Vagina (tissue), 2 donors: ENCODE data around the gene PASD1. TPM values are rescaled to one million over a fixed set of nuclear protein-coding genes. Genes with fewer than 3 reads are reported as not detected.

Source experiments
- DNase-seq, 2 donors: peaks; one replicate each; pipeline ENCODE4 v3.0.0-alpha.2; 2017; ENCODE audit errors: extremely low spot score in 2 of 2
- H3K27ac ChIP-seq: fragments of 200-600 bp; sonication (generic); one replicate; pipeline ENCODE4 v1.5.1; 2019
- H3K27me3 ChIP-seq: fragments of 200-600 bp; sonication (generic); one replicate; pipeline ENCODE4 v1.5.1; 2019
- H3K36me3 ChIP-seq, 2 donors: fragments of 200-600 bp; sonication (generic); one replicate each; pipeline ENCODE4 v1.5.1; 2017 to 2019
- H3K4me1 ChIP-seq: fragments of 200-600 bp; sonication (generic); one replicate; pipeline ENCODE4 v1.5.1; 2019
- H3K4me3 ChIP-seq, 2 donors: fragments of 200-600 bp; sonication (generic); 1 replicate in 1 of 2; 2 replicates in 1 of 2; pipeline ENCODE4 v1.5.1; 2016 to 2019
- H3K9me3 ChIP-seq: fragments of 200-600 bp; sonication (generic); one replicate; pipeline ENCODE4 v1.5.1; 2019
- POLR2A ChIP-seq, 2 donors: fragments of 450-650 bp; IDR thresholded peaks; one replicate each; pipeline ENCODE4 v1.6.1; 2017; ENCODE audit warnings: antibody characterized with exemption in 2 of 2, mild to moderate bottlenecking in 2 of 2, moderate library complexity in 2 of 2
- POLR2AphosphoS5 ChIP-seq, 2 donors: sonication (generic); formaldehyde crosslinking; IDR thresholded peaks; one replicate each; pipeline ENCODE4 v1.9.0; 2017; ENCODE audit warnings: antibody characterized with exemption in 2 of 2, mild to moderate bottlenecking in 2 of 2, low read depth in 1 of 2; ENCODE audit not compliant: insufficient read depth in 1 of 2
- intact Hi-C: fragments of 100-400 bp; cut with DNase I; formaldehyde crosslinking; loops from one replicate; pipeline ENCODE4 v1.15.1; 2023
- total RNA-seq: library from RNA; depleted of rRNA; stranded (reverse); fragments of >200 nt; gene quantifications from one replicate; pipeline ENCODE4 v1.2.3, GENCODE V29; 2016
- TF ChIP-seq, protein P1 (sequence below), 3 experiments: fragments of 450-650 bp in 2 of 3; fragments of 200-600 bp in 1 of 3; sonication (generic) in 1 of 3; IDR thresholded peaks; one replicate each; pipeline ENCODE4 v1.5.1; 2017 to 2019; ENCODE audit warnings: antibody characterized with exemption in 3 of 3, mild to moderate bottlenecking in 2 of 3, moderate library complexity in 2 of 3

Gene PASD1
- total RNA-seq, 1 donor from 2014 or later: not detected

DNA sequence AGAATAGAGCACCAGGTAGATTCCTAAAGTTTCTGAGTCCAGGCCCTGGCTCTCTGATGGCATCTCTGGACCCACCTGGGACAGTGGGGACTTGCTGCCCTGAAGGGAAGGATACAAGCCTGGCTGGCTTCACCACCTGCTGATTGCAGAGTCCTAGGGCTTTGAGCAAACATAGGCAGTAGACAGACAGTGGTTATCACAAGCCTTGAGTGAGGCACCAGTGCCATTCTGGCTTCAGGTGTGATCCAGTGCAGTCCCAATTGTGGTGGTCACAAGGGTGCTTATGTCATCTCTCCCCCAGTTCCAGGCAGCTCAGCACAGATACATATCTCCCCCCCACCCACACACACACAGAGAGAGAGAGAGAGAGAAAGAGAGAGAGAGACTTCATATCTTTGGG lies 125.2 kb downstream of the PASD1 start:
- H3K27ac ChIP-seq: no peak overlapping the region
- DNase-seq: no peak
- H3K27me3 ChIP-seq: no peaks in the 10 kb centered on the region
- no peaks in the 10 kb centered on the region for H3K9me3 ChIP-seq
- TF ChIP-seq POLR2AphosphoS5 (IDR thresholded peaks at IDR 0.05; ENCODE audit: insufficient read depth in 1 of 2, low read depth in 1 of 2): no peak
- TF ChIP-seq, protein P1, sequence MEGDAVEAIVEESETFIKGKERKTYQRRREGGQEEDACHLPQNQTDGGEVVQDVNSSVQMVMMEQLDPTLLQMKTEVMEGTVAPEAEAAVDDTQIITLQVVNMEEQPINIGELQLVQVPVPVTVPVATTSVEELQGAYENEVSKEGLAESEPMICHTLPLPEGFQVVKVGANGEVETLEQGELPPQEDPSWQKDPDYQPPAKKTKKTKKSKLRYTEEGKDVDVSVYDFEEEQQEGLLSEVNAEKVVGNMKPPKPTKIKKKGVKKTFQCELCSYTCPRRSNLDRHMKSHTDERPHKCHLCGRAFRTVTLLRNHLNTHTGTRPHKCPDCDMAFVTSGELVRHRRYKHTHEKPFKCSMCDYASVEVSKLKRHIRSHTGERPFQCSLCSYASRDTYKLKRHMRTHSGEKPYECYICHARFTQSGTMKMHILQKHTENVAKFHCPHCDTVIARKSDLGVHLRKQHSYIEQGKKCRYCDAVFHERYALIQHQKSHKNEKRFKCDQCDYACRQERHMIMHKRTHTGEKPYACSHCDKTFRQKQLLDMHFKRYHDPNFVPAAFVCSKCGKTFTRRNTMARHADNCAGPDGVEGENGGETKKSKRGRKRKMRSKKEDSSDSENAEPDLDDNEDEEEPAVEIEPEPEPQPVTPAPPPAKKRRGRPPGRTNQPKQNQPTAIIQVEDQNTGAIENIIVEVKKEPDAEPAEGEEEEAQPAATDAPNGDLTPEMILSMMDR (IDR thresholded peaks at IDR 0.05): no peak
- no peak for TF ChIP-seq POLR2A (IDR thresholded peaks at IDR 0.05)
- intact Hi-C loops: no loop called here
- no peaks in the 10 kb centered on the region for H3K4me1 ChIP-seq
- H3K36me3 ChIP-seq: no peaks in the 10 kb centered on the region
- H3K4me3 ChIP-seq: no peak overlapping the region

GRCh38 chrX:151692825-151693224 lies 129.3 kb downstream of the PASD1 start:
- H3K4me1 ChIP-seq: peaks cover 11% of the 10 kb centered on the region
- no peaks in the 10 kb centered on the region for H3K36me3 ChIP-seq
- no peak for DNase-seq
- intact Hi-C loops: no loop called here
- H3K27me3 ChIP-seq: no peaks in the 10 kb centered on the region
- no peaks in the 10 kb centered on the region for H3K9me3 ChIP-seq
- H3K27ac ChIP-seq: no peak overlapping the region
- no peak overlapping the region for H3K4me3 ChIP-seq
- TF ChIP-seq POLR2AphosphoS5 (IDR thresholded peaks at IDR 0.05; ENCODE audit: insufficient read depth in 1 of 2, low read depth in 1 of 2) (no peak), POLR2A (IDR thresholded peaks at IDR 0.05) (no peak)
- TF ChIP-seq, protein P1 (IDR thresholded peaks at IDR 0.05): no peak

GRCh38 chrX:151694121-151694520 lies 130.6 kb downstream of the PASD1 start:
- Histone ChIP-seq H3K9me3 (no peaks in the 10 kb centered on the region), H3K4me1 (peaks cover 11% of the 10 kb centered on the region), H3K27ac (no peak overlapping the region), H3K4me3 (no peak overlapping the region), H3K27me3 (no peaks in the 10 kb centered on the region), H3K36me3 (no peaks in the 10 kb centered on the region)
- TF ChIP-seq, protein P1 (IDR thresholded peaks at IDR 0.05): no peak
- no peak for TF ChIP-seq POLR2A (IDR thresholded peaks at IDR 0.05)
- no peak for TF ChIP-seq POLR2AphosphoS5 (IDR thresholded peaks at IDR 0.05; ENCODE audit: insufficient read depth in 1 of 2, low read depth in 1 of 2)
- no peak for DNase-seq
- intact Hi-C loops: no loop called here

DNA sequence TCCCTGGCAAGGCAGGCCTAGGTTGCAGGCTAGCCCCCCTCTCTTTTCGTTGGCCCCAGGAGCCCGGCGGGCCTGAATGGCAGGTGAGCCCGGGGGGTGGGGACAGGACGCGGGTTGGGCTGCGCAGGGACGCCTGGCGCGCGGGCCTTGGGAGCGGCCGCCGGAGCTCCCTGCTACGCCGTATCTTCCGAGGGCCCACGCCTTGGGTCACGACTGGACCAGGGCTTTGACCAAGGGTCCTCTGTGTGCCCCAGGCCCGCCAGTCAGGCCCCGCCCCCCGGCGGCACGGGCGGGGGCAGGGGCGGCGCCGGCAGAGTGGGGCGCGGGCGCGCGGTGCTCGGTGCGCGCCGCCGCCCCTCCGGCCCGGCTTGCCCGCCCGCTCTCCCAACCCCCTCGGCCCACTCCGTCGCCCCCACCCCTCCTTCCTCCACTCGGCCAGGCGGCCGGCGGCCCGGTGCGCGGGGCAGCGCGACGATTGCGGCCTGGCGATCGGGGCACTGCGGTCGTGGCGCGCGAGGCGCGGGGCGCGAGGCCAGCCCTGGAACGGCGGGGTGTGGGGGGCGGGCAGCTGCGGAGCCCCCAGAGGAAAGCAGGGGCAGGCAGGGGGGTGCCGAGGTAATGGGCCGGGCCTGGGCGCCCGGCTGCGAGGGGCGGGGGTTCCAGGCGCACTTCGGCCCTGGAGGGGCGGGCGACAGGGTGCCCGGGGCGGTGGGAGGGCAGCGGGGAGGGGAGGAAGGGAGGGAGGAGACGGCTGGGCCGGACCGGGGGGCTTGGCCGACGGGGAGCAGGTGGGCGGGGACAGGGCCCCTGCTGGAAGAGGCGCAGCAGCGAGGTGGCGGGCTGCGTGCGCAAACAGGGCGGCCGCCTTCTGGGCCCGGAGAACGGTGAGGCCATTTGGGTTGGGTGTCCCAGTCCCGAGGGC lies 131.4 kb downstream of the PASD1 start, which contains the start of gene PRRG3:
Gene PRRG3, plus strand, starts transcription at position 798 of the 922 bp plus-strand sequence. CDS start 3,357 bp downstream, outside the sequence.
- TF ChIP-seq POLR2A (IDR thresholded peaks at IDR 0.05) (no peak), POLR2AphosphoS5 (IDR thresholded peaks at IDR 0.05; ENCODE audit: insufficient read depth in 1 of 2, low read depth in 1 of 2) (no peak)
- TF ChIP-seq, protein P1 (IDR thresholded peaks at IDR 0.05): no peak
- Histone ChIP-seq H3K4me3 (peak within 1 kb of the TSS; percentile 29 to 39), H3K27me3 (no peaks in the 10 kb centered on the region), H3K27ac (peak within 1 kb of the TSS; percentile 61), H3K4me1 (peaks cover 11% of the 10 kb centered on the region), H3K9me3 (no peaks in the 10 kb centered on the region), H3K36me3 (no peaks in the 10 kb centered on the region)
- intact Hi-C loops: no loop called here
- DNase-seq: no peak
